Measurements from ENCODE around the gene ITGB7. TPM values are rescaled to one million over a fixed set of nuclear protein-coding genes. Genes with fewer than 3 reads are reported as not detected.
A peak's percentile ranks its signal among the peaks of the same experiment; 100 is the strongest.

ITGB7 gene
- total RNA-seq, 2 experiments from 2014 or later, result 166 to 180 TPM

DNA sequence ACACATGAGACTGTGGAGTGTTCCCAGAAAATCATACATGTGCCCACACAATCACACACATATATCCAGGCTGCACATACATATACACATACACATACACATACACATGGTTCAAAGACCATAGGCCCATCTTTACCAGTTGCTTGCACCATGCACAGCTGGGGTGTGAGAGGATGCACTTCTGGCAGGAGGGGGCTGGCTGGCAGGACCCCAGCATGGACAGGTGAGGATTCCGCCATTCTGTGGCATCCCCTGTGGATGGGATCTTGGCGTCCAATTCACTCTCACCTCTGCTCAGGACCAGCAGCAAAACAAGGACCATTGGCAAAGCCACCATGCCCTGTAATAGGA, 7.0 kb downstream of the ITGB7 start:
- no peak for TF ChIP-seq CTCF (IDR thresholded peaks at IDR 0.05)
- POLR2A ChIA-PET, result interaction anchor here (1.0 to 5.0 kb wide), 6 partner anchors 9 to 121 kb away, joined by 3 to 53 read pairs (median 12); partner anchors contain the start of genes CSAD, SPRYD3 and ZNF740
- Histone ChIP-seq H3K27me3 (ENCODE audit: control insufficient read depth in 1 of 2, insufficient read depth in 2 of 2, low read length in 2 of 2) (no peaks in the 10 kb centered on the region), H3K36me3 (ENCODE audit: insufficient read depth, low read length) (peaks cover 49% of the 10 kb centered on the region), H3K4me1 (ENCODE audit: insufficient read depth, low read length) (peaks cover 85% of the 10 kb centered on the region), H3K27ac (ENCODE audit: low read depth in 1 of 2, low read length in 2 of 2) (peak overlapping the region; percentile 31 to 63), H3K9me3 (ENCODE audit: control insufficient read depth in 1 of 2, insufficient read depth in 1 of 2, low read length in 2 of 2) (no peaks in the 10 kb centered on the region), H3K4me3 (ENCODE audit: low read length) (no peak overlapping the region)
- DNase-seq, result no peak
- Mint-ChIP-seq H3K27me3 (no peaks in the 10 kb centered on the region), H3K4me3 (peak overlapping the region; percentile 64), H3K36me3 (ENCODE audit: low read depth) (peaks cover 66% of the 10 kb centered on the region), H3K4me1 (ENCODE audit: low read depth) (peaks cover 81% of the 10 kb centered on the region), H3K9me3 (no peaks in the 10 kb centered on the region), H3K27ac (peak overlapping the region; percentile 88)
- intact Hi-C loops (cut with DNase I, micrococcal nuclease), result no loop called here
- ATAC-seq (ENCODE audit: poor library complexity), result no peak
- CTCF ChIA-PET, result interaction anchor here (1.1 to 4.5 kb wide), 3 partner anchors 13 to 134 kb away, joined by 3 to 32 read pairs (median 12); no protein-coding TSS in a partner anchor

DNA sequence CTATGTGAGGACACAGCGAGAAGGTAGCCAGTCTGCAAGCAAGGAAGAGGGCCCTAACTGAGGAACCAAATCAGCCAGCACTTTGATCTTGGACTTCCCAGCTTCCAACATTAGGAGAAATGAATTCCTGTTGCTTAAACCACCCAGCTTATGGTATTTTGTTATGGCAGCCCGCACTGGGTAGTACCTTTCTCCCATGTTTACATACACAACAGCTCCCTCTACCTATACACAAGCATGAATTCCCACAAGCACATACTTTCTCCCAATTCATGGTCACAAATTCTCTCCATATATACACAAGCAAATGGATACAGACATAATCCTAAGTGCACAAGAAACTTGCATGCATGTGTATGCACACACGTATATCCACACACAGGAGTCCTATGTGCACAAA, 7.4 kb downstream of the ITGB7 start:
- H3K36me3 ChIP-seq (ENCODE audit: insufficient read depth, low read length), result peaks cover 53% of the 10 kb centered on the region
- H3K27me3 ChIP-seq (ENCODE audit: control insufficient read depth in 1 of 2, insufficient read depth in 2 of 2, low read length in 2 of 2), result no peaks in the 10 kb centered on the region
- no peaks in the 10 kb centered on the region for H3K9me3 ChIP-seq (ENCODE audit: control insufficient read depth in 1 of 2, insufficient read depth in 1 of 2, low read length in 2 of 2)
- Mint-ChIP-seq H3K27me3 (no peaks in the 10 kb centered on the region), H3K27ac (peak overlapping the region; percentile 88), H3K4me3 (peak overlapping the region; percentile 64), H3K4me1 (ENCODE audit: low read depth) (peaks cover 81% of the 10 kb centered on the region), H3K36me3 (ENCODE audit: low read depth) (peaks cover 70% of the 10 kb centered on the region), H3K9me3 (no peaks in the 10 kb centered on the region)
- POLR2A ChIA-PET, result interaction anchor here (1.2 to 5.0 kb wide), 7 partner anchors 9 to 120 kb away, joined by 5 to 53 read pairs (median 18); partner anchors contain the start of genes CSAD, ITGB7, SPRYD3 and ZNF740
- ATAC-seq (ENCODE audit: poor library complexity) (no peak), DNase-seq (no peak)
- peaks cover 81% of the 10 kb centered on the region for H3K4me1 ChIP-seq (ENCODE audit: insufficient read depth, low read length)
- H3K27ac ChIP-seq (ENCODE audit: low read depth in 1 of 2, low read length in 2 of 2), result peak overlapping the region; percentile 31 to 63
- no peak for TF ChIP-seq CTCF (IDR thresholded peaks at IDR 0.05)
- CTCF ChIA-PET, result interaction anchor here (1.0 to 4.5 kb wide), 5 partner anchors 13 to 134 kb away, joined by 3 to 32 read pairs (median 3); partner anchors contain the start of gene AAAS
- intact Hi-C loops (cut with DNase I, micrococcal nuclease), result loop anchor here in 1 of 2 experiments (2.0 to 10.0 kb wide), 2 partner anchors 19 to 135 kb away; partner anchors contain the start of genes CSAD and ZNF740
- H3K4me3 ChIP-seq (ENCODE audit: low read length), result no peak overlapping the region

- H3K4me1 Mint-ChIP-seq (ENCODE audit: low read depth), result peaks cover 75% of the 10 kb centered on the region
- H3K27me3 Mint-ChIP-seq, result no peaks in the 10 kb centered on the region
- peak overlapping the region; percentile 88 for H3K27ac Mint-ChIP-seq
- intact Hi-C loops (cut with DNase I, micrococcal nuclease), result loop anchor here in 1 of 2 experiments (1.0 to 10.0 kb wide), 3 partner anchors 18 to 134 kb away; partner anchors contain the start of genes CSAD and ZNF740
- no peaks in the 10 kb centered on the region for H3K27me3 ChIP-seq (ENCODE audit: control insufficient read depth in 1 of 2, insufficient read depth in 2 of 2, low read length in 2 of 2)
- no peak for TF ChIP-seq CTCF (IDR thresholded peaks at IDR 0.05)
- peaks cover 77% of the 10 kb centered on the region for H3K36me3 Mint-ChIP-seq (ENCODE audit: low read depth)
- H3K4me1 ChIP-seq (ENCODE audit: insufficient read depth, low read length), result peaks cover 78% of the 10 kb centered on the region
- no peaks in the 10 kb centered on the region for H3K9me3 Mint-ChIP-seq
- ATAC-seq (ENCODE audit: poor library complexity), result peak; percentile 71
- H3K27ac ChIP-seq (ENCODE audit: low read depth in 1 of 2, low read length in 2 of 2), result peak overlapping the region; percentile 69 to 73
- DNase-seq, result peak in 8 of 14 experiments; percentile 25 to 69 (median 52)
- H3K9me3 ChIP-seq (ENCODE audit: control insufficient read depth in 1 of 2, insufficient read depth in 1 of 2, low read length in 2 of 2), result no peaks in the 10 kb centered on the region
- peaks cover 61% of the 10 kb centered on the region for H3K36me3 ChIP-seq (ENCODE audit: insufficient read depth, low read length)
- POLR2A ChIA-PET, result interaction anchor here (0.6 to 5.0 kb wide), 14 partner anchors 10 to 834 kb away, joined by 3 to 53 read pairs (median 4); partner anchors contain the start of genes AAAS, CSAD, ESPL1 and ITGB7
- H3K4me3 ChIP-seq (ENCODE audit: low read length), result peak overlapping the region; percentile 19
- H3K4me3 Mint-ChIP-seq, result peak overlapping the region; percentile 81
- CTCF ChIA-PET, result interaction anchor here (0.7 to 4.5 kb wide), 8 partner anchors 8 to 123 kb away, joined by 3 to 32 read pairs (median 3); partner anchors contain the start of gene AAAS
These were observed 8.5 kb downstream of the ITGB7 start for GRCh38 chr12:53198486-53199110.

Measured in CD4-positive, alpha-beta T cell (primary cell).